Activated CD8-positive, alpha-beta T cell treated with anti-CD3 and anti-CD28 coated beads for 36 hours (primary cell): ENCODE data around the gene CAPRIN1. TPM values are rescaled to one million over a fixed set of nuclear protein-coding genes. Genes with fewer than 3 reads are reported as not detected.
"Not testable (repeated sequence)": the region's sequence is repeated elsewhere in the genome, so short reads cannot be mapped to it uniquely, and the experiment has no call there.

ENCODE experiments used
- ATAC-seq: fragments of 200-7000 bp; cut with Tn5 transposase; one replicate; pipeline ENCODE4 v1.10.0; 2021; ENCODE audit warnings: mild to moderate bottlenecking, moderate library complexity
- CTCF ChIA-PET: fragments of 350-600 bp; sonication (Branson Sonifier 250); formaldehyde crosslinking; loops from one replicate; lab custom pipeline; 2021; ENCODE audit warnings: antibody characterized with exemption; lab: Charles Lee
- POLR2A ChIA-PET: fragments of 350-600 bp; sonication (Branson Sonifier 250); formaldehyde crosslinking; loops from one replicate; lab custom pipeline; 2021; ENCODE audit warnings: antibody characterized with exemption; lab: Charles Lee
- DNase-seq: peaks from one replicate; pipeline ENCODE4 v3.0.0-alpha.2; 2020
- H3K27ac Mint-ChIP-seq: one replicate; pipeline ENCODE4 v1.8.0; 2021; ENCODE audit warnings: mild to moderate bottlenecking, mixed read lengths
- H3K27me3 Mint-ChIP-seq: one replicate; pipeline ENCODE4 v1.8.0; 2021; ENCODE audit warnings: mixed read lengths
- H3K36me3 Mint-ChIP-seq: one replicate; pipeline ENCODE4 v1.8.0; 2021; ENCODE audit warnings: low read depth, mixed read lengths
- H3K4me1 Mint-ChIP-seq: one replicate; pipeline ENCODE4 v1.8.0; 2021; ENCODE audit warnings: low read depth, mixed read lengths
- H3K4me3 Mint-ChIP-seq: one replicate; pipeline ENCODE4 v1.8.0; 2021; ENCODE audit warnings: mild to moderate bottlenecking, moderate library complexity, mixed read lengths
- H3K9me3 Mint-ChIP-seq: one replicate; pipeline ENCODE4 v1.8.0; 2021; ENCODE audit warnings: mixed read lengths
- CTCF ChIP-seq: fragments of 200-600 bp; IDR thresholded peaks from one replicate; pipeline ENCODE4 v1.8.0; 2022; ENCODE audit warnings: antibody characterized with exemption, mild to moderate bottlenecking
- intact Hi-C: fragments of 100-400 bp; cut with micrococcal nuclease; formaldehyde crosslinking; loops from one replicate; pipeline ENCODE4 v1.10.0; 2022
- total RNA-seq, 2 experiments: library from RNA; stranded (reverse); gene quantifications; one replicate each; pipeline ENCODE4 v1.2.3, GENCODE V29; 2021

The CAPRIN1 gene
- total RNA-seq, 2 experiments from 2014 or later = 297 to 328 TPM

- intact Hi-C loops = no loop called here
- no peak for ATAC-seq
Measured at GRCh38 chr11:34064291-34064690, 12.8 kb downstream of the CAPRIN1 start.

DNA sequence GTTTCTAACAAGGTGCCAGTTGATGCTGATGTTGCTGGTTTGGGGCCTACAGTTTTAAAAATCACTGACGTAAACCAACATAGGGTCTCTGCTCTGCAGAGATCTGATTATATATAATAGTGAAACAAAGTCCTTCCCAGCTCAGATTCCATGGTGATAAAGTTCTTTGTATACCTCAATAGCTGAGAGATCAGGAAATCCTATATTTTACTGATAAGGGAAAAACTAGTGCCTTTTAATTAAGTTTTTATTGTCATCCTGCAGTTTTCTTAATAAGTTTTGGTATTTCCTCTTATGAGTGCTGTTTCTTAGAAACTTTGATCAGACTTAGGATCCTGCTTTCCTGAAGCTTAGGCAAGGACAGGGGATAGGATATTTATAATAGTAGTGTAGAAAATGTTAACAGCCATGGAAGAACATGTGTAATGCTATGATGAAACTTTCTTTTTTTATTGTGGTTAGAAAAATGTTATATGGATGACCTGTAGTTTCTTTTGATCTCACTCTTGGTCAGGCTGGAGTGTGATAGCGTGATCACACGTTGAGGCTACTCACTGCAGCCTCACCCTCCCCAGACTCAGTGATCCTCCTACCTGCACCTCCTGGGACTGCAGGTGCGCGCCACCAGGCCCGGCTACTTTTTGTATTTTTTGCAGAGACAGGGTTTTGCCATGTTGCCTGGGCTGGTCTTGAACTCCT, 14.1 kb downstream of the CAPRIN1 start:
- TF ChIP-seq CTCF = peak; percentile 40
- POLR2A ChIA-PET = interaction anchor here (1.1 to 1.2 kb wide), 2 partner anchors 12 to 305 kb away, joined by 3 to 4 read pairs; no protein-coding TSS in a partner anchor
- ATAC-seq = peak; percentile 90
- Mint-ChIP-seq H3K4me3 (no peak overlapping the region), H3K4me1 (peaks cover 60% of the 10 kb centered on the region), H3K27ac (peak overlapping the region; percentile 52), H3K27me3 (no peaks in the 10 kb centered on the region), H3K9me3 (no peaks in the 10 kb centered on the region), H3K36me3 (peaks cover 38% of the 10 kb centered on the region)
- intact Hi-C loops = no loop called here
- CTCF ChIA-PET = interaction anchor here (0.7 to 2.4 kb wide), 4 partner anchors 9 to 69 kb away, joined by 3 to 8 read pairs (median 4); no protein-coding TSS in a partner anchor
- DNase-seq = peak; percentile 39

More at GRCh38 chr11:34064291-34064690, 12.8 kb downstream of the CAPRIN1 start:
- peaks cover 42% of the 10 kb centered on the region for H3K36me3 Mint-ChIP-seq
- no peak for TF ChIP-seq CTCF
- H3K4me3 Mint-ChIP-seq = no peak overlapping the region
- H3K27ac Mint-ChIP-seq = peak overlapping the region; percentile 34
- H3K9me3 Mint-ChIP-seq = no peaks in the 10 kb centered on the region
- no peaks in the 10 kb centered on the region for H3K27me3 Mint-ChIP-seq
- DNase-seq = no peak
- CTCF ChIA-PET = interaction anchor here (0.7 to 1.9 kb wide), 5 partner anchors 10 to 448 kb away, joined by 3 to 6 read pairs (median 3); no protein-coding TSS in a partner anchor
- H3K4me1 Mint-ChIP-seq = peaks cover 60% of the 10 kb centered on the region
- POLR2A ChIA-PET = interaction anchor here (0.6 to 1.5 kb wide), 6 partner anchors 9 to 198 kb away, joined by 3 to 5 read pairs (median 3); partner anchors contain the start of gene NAT10

DNA sequence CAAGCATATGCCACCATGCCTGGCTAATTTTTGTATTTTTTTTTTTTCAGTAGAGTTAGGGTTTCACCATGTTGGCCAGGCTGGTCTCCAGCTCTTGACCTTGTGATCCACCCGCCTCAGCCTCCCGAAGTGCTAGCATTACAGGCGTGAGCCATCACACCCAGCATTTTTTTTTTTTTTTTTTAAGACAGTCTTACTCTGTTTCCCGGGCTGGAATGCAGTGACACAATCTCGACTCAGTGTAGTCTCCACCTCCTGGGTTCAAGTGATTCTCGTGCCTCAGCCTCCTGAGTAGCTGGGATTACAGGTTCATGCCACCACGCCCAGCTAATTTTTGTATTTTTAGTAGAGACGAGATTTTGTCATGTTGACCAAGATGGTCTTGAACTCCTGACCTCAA, 15.2 kb downstream of the CAPRIN1 start:
- CTCF ChIA-PET = interaction anchor here (2.4 kb wide), 1 partner anchor 70 kb away, joined by 8 read pairs; no protein-coding TSS in a partner anchor
- H3K4me3 Mint-ChIP-seq, DNase-seq, H3K27me3 Mint-ChIP-seq, intact Hi-C loops, ATAC-seq, H3K9me3 Mint-ChIP-seq: not testable (repeated sequence)
- Mint-ChIP-seq H3K36me3 (peaks cover 39% of the 10 kb centered on the region), H3K4me1 (peaks cover 66% of the 10 kb centered on the region), H3K27ac (peak overlapping the region; percentile 59)
- POLR2A ChIA-PET = interaction anchor here (1.2 to 2.3 kb wide), 3 partner anchors 9 to 16 kb away, joined by 4 to 12 read pairs (median 6); partner anchors contain the start of gene CAPRIN1

DNA sequence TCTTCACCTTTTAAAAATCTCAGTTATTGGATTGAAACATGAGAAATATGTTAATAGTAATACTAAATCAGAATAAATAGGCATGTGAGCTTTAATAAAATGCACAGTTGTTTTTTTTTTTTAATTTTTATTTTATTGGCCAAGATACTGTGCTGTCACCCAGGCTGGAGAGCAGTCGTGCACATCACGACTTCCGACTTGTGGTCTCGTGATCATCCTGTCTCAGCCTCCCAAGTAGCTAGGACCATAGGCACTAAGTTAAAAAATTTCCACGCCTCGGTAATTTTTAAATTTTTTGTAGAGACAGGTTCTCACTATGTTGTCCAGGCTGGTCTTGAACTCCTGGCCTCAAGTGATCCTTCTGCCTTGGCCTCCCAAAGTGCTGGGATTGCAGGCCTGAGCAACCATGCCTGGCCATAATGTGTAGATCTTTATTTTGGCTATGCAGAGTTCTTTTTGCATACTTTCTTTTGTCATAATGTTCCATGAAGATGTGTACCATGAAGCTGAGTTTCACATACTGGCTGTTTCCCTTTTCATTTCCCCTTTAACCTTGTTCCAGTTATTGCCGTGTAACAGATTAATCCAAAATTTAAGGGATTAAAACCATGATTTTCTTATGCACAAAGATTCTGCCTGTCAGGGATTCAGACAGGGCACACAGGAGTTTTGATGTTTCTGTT, 16.0 kb downstream of the CAPRIN1 start:
- Mint-ChIP-seq H3K9me3 (no peaks in the 10 kb centered on the region), H3K27ac (peak overlapping the region; percentile 59), H3K4me3 (no peak overlapping the region), H3K4me1 (peaks cover 64% of the 10 kb centered on the region), H3K27me3 (no peaks in the 10 kb centered on the region), H3K36me3 (peaks cover 40% of the 10 kb centered on the region)
- intact Hi-C loops = no loop called here
- ChIA-PET CTCF (interaction anchor here (2.4 kb wide), 1 partner anchor 71 kb away, joined by 8 read pairs; no protein-coding TSS in a partner anchor), POLR2A (interaction anchor here (1.4 to 2.3 kb wide), 3 partner anchors 10 to 17 kb away, joined by 3 to 12 read pairs (median 6); partner anchors contain the start of gene CAPRIN1)
- no peak for TF ChIP-seq CTCF
- DNase-seq = no peak
- ATAC-seq = no peak

- POLR2A ChIA-PET = interaction anchor here (1.4 to 2.3 kb wide), 3 partner anchors 11 to 17 kb away, joined by 3 to 12 read pairs (median 6); partner anchors contain the start of gene CAPRIN1
- ATAC-seq = no peak
- TF ChIP-seq CTCF = no peak
- Mint-ChIP-seq H3K4me1 (peaks cover 64% of the 10 kb centered on the region), H3K36me3 (peaks cover 38% of the 10 kb centered on the region), H3K27ac (peak overlapping the region; percentile 41), H3K27me3 (no peaks in the 10 kb centered on the region), H3K9me3 (no peaks in the 10 kb centered on the region), H3K4me3 (no peak overlapping the region)
- CTCF ChIA-PET = interaction anchor here (1.2 kb wide), 1 partner anchor 10 kb away, joined by 3 read pairs; no protein-coding TSS in a partner anchor
- DNase-seq = no peak
- intact Hi-C loops = no loop called here
Measured at GRCh38 chr11:34068111-34068510, 16.6 kb downstream of the CAPRIN1 start.

GRCh38 chr11:34071306-34071705, 19.8 kb downstream of the CAPRIN1 start:
- H3K27me3 Mint-ChIP-seq, intact Hi-C loops, H3K9me3 Mint-ChIP-seq, H3K27ac Mint-ChIP-seq, ATAC-seq, DNase-seq, H3K4me3 Mint-ChIP-seq: not testable (repeated sequence)
- H3K36me3 Mint-ChIP-seq = peaks cover 35% of the 10 kb centered on the region
- ChIA-PET CTCF (interaction anchor here (0.6 to 1.9 kb wide), 4 partner anchors 12 to 103 kb away, joined by 3 to 4 read pairs (median 4); no protein-coding TSS in a partner anchor), POLR2A (interaction anchor here (0.6 to 2.9 kb wide), 7 partner anchors 9 to 34 kb away, joined by 3 to 17 read pairs (median 3); partner anchors contain the start of gene NAT10)
- H3K4me1 Mint-ChIP-seq = peaks cover 58% of the 10 kb centered on the region
